ENCODE measurements around the gene TMEM132A.

GRCh38 chr11:60921259-60921658, 3.0 kb upstream of the TMEM132A start:
- TF ChIP-seq CTCF (conservative IDR thresholded peaks at IDR 0.05) (no peak), ZFX (IDR thresholded peaks at IDR 0.05) (no peak)
